Stimulated activated CD8-positive, alpha-beta memory T cell treated with anti-CD3 and anti-CD28 coated beads, Interleukin-7, amount 100 ng/mL, for 4 hours (primary cell): ENCODE measurements around the gene S100A13.
A peak's percentile ranks its signal among the peaks of the same experiment; 100 is the strongest.
"Not testable (repeated sequence)": the region's sequence is repeated elsewhere in the genome, so short reads cannot be mapped to it uniquely, and the experiment has no call there.

Experiments
- DNase-seq, 2 donors: peaks; one replicate each; pipeline ENCODE4 v3.0.0-alpha.2; 2020; ENCODE audit warnings: low read depth in 2 of 2

S100A13 gene

GRCh38 chr1:153626904-153627714, at the start of gene S100A13:
S100A13 (minus strand) TSS chr1:153627505; CDS start chr1:153626472, 1,033 bp downstream.
- no peak for DNase-seq

- DNase-seq: no peak
Measured at GRCh38 chr1:153673511-153673910, 46.2 kb upstream of the S100A13 start.

- DNase-seq: peak in 1 of 2 donors; percentile 18
Measured at GRCh38 chr1:153671628-153672353, 44.5 kb upstream of the S100A13 start.

- DNase-seq: peak; percentile 95 to 97
Measured at GRCh38 chr1:153670859-153671627, 43.7 kb upstream of the S100A13 start, which contains the start of gene ILF2. ILF2 (minus strand) TSS chr1:153670993; CDS start chr1:153670922, 71 bp downstream.

GRCh38 chr1:153670257-153670858, 43.1 kb upstream of the S100A13 start:
- DNase-seq: no peak

GRCh38 chr1:153669606-153670005, 42.3 kb upstream of the S100A13 start:
- no peak for DNase-seq

- not testable (repeated sequence) for DNase-seq
Measured at GRCh38 chr1:153668672-153669071, 41.4 kb upstream of the S100A13 start.

GRCh38 chr1:153667439-153667838, 40.1 kb upstream of the S100A13 start:
- DNase-seq: no peak

- no peak for DNase-seq
Measured at GRCh38 chr1:153663211-153663610, 35.9 kb upstream of the S100A13 start.

GRCh38 chr1:153662269-153662668, 35.0 kb upstream of the S100A13 start:
- DNase-seq: no peak

GRCh38 chr1:153661111-153661708, 33.9 kb upstream of the S100A13 start:
- no peak for DNase-seq

- DNase-seq: no peak
Measured at GRCh38 chr1:153659656-153660055, 32.4 kb upstream of the S100A13 start.

- DNase-seq: no peak
Measured at GRCh38 chr1:153659175-153659534, 31.9 kb upstream of the S100A13 start.

GRCh38 chr1:153658400-153659174, 31.3 kb upstream of the S100A13 start, which contains the start of gene SNAPIN:
SNAPIN (plus strand) TSS chr1:153658703; CDS start chr1:153658744, 41 bp downstream.
- peak; percentile 80 to 88 for DNase-seq

- no peak for DNase-seq
Measured at GRCh38 chr1:153655333-153655732, 28.0 kb upstream of the S100A13 start.

- no peak for DNase-seq
Measured at GRCh38 chr1:153652805-153653500, 25.6 kb upstream of the S100A13 start.

- DNase-seq: no peak
Measured at GRCh38 chr1:153651771-153652170, 24.5 kb upstream of the S100A13 start.

- no peak for DNase-seq
Measured at GRCh38 chr1:153649863-153650235, 22.5 kb upstream of the S100A13 start.

- no peak for DNase-seq
Measured at GRCh38 chr1:153649137-153649862, 22.0 kb upstream of the S100A13 start.
